A673 (cell line): ENCODE data around the gene ISLR. TPM values are rescaled to one million over a fixed set of nuclear protein-coding genes. Genes with fewer than 3 reads are reported as not detected.
A peak's percentile ranks its signal among the peaks of the same experiment; 100 is the strongest.

ENCODE experiments used
- BruUV-seq: library from RNA; stranded (reverse); fragments of 400-500 nt; replicated peaks from 2 replicates; lab custom pipeline; 2021; lab: Mats Ljungman, UMichigan
- CTCF ChIA-PET: fragments of 300-600 bp; sonication (Branson Sonifier 250); formaldehyde crosslinking; loops from one replicate; lab custom pipeline; 2022; ENCODE audit warnings: antibody characterized with exemption; lab: Charles Lee
- POLR2A ChIA-PET: fragments of 300-600 bp; sonication (Branson Sonifier 250); formaldehyde crosslinking; loops from one replicate; lab custom pipeline; 2022; ENCODE audit warnings: antibody characterized with exemption; ENCODE audit not compliant: low non-redundant PET; lab: Charles Lee
- DNase-seq: peaks from one replicate; pipeline ENCODE4 v3.0.0-alpha.2; 2015; ENCODE audit warnings: low spot score
- H3K27ac ChIP-seq: fragments of 200-600 bp; sonication (generic); 2 replicates; pipeline ENCODE4 v1.5.1; 2016; ENCODE audit warnings: mixed run types, low read depth, mild to moderate bottlenecking, mixed read lengths, antibody characterized with exemption, low read length; ENCODE audit not compliant: poor library complexity, severe bottlenecking
- H3K27me3 ChIP-seq: fragments of 200-600 bp; sonication (generic); replicated peaks from 2 replicates; pipeline ENCODE4 v1.6.1; 2017; ENCODE audit warnings: mixed run types, low read depth, mild to moderate bottlenecking, mixed read lengths, antibody characterized with exemption, low read length; ENCODE audit not compliant: insufficient read depth, poor library complexity
- H3K36me3 ChIP-seq: fragments of 200-600 bp; sonication (generic); 2 replicates; pipeline ENCODE4 v1.6.1; 2016; ENCODE audit warnings: mixed run types, mild to moderate bottlenecking, mixed read lengths, antibody characterized with exemption, low read length; ENCODE audit not compliant: insufficient read depth, poor library complexity, severe bottlenecking
- H3K4me1 ChIP-seq: fragments of 200-600 bp; sonication (generic); 2 replicates; pipeline ENCODE4 v1.6.1; 2017; ENCODE audit warnings: mixed run types, mild to moderate bottlenecking, mixed read lengths, antibody characterized with exemption, low read length; ENCODE audit not compliant: insufficient read depth, poor library complexity, severe bottlenecking
- H3K4me3 ChIP-seq: fragments of 200-600 bp; sonication (generic); 2 replicates; pipeline ENCODE4 v1.5.1; 2016; ENCODE audit warnings: low read depth, mixed run types, mild to moderate bottlenecking, mixed read lengths, low read length; ENCODE audit not compliant: poor library complexity, severe bottlenecking
- H3K9me3 ChIP-seq: fragments of 200-600 bp; sonication (generic); 2 replicates; pipeline ENCODE4 v1.6.1; 2016; ENCODE audit warnings: mixed run types, low read depth, mild to moderate bottlenecking, mixed read lengths, antibody characterized with exemption, low read length; ENCODE audit not compliant: poor library complexity, severe bottlenecking
- CTCF ChIP-seq: fragments of 300-800, 200-600 bp; sonication (generic); conservative IDR thresholded peaks from 2 replicates; pipeline ENCODE4 v1.5.1; 2017; ENCODE audit warnings: low read depth, mild to moderate bottlenecking, antibody characterized with exemption, low read length, moderate library complexity, mixed read lengths
- EZH2 ChIP-seq: fragments of 200-600 bp; sonication (generic); IDR thresholded peaks from 2 replicates; pipeline ENCODE4 v1.6.1; 2017; ENCODE audit warnings: borderline replicate concordance, low read depth, mild to moderate bottlenecking, mixed read lengths, antibody characterized with exemption, low read length; ENCODE audit not compliant: poor library complexity, severe bottlenecking
- intact Hi-C: fragments of 100-400 bp; cut with micrococcal nuclease; formaldehyde crosslinking; loops from one replicate; pipeline ENCODE4 v1.10.0; 2022; ENCODE audit not compliant: unreplicated experiment
- total RNA-seq: library from RNA; stranded (reverse); gene quantifications from 2 replicates; pipeline ENCODE4 v1.2.3, GENCODE V29; 2021

ISLR gene
- total RNA-seq, 1 experiment from 2014 or later, result 0.41 TPM

DNA sequence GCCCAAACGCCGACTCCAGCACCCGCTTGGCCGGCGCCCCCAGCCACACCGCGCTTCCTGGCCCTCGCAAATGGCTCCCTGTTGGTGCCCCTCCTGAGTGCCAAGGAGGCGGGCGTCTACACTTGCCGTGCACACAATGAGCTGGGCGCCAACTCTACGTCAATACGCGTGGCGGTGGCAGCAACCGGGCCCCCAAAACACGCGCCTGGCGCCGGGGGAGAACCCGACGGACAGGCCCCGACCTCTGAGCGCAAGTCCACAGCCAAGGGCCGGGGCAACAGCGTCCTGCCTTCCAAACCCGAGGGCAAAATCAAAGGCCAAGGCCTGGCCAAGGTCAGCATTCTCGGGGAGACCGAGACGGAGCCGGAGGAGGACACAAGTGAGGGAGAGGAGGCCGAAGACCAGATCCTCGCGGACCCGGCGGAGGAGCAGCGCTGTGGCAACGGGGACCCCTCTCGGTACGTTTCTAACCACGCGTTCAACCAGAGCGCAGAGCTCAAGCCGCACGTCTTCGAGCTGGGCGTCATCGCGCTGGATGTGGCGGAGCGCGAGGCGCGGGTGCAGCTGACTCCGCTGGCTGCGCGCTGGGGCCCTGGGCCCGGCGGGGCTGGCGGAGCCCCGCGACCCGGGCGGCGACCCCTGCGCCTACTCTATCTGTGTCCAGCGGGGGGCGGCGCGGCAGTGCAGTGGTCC lies 39.7 kb upstream of the ISLR start:
- TF ChIP-seq EZH2, result no peak
- TF ChIP-seq CTCF, result no peak
- intact Hi-C loops, result no loop called here
- Histone ChIP-seq H3K27me3 (peaks cover 45% of the 10 kb centered on the region), H3K27ac (no peak overlapping the region), H3K4me3 (no peak overlapping the region), H3K9me3 (no peaks in the 10 kb centered on the region), H3K36me3 (no peaks in the 10 kb centered on the region), H3K4me1 (peaks cover 36% of the 10 kb centered on the region)
- DNase-seq, result no peak
- POLR2A ChIA-PET, result no interaction called here
- CTCF ChIA-PET, result interaction anchor here (0.6 to 1.2 kb wide), 2 partner anchors 164 to 173 kb away, joined by 4 to 11 read pairs; no protein-coding TSS in a partner anchor
- BruUV-seq, result no TSS peak

DNA sequence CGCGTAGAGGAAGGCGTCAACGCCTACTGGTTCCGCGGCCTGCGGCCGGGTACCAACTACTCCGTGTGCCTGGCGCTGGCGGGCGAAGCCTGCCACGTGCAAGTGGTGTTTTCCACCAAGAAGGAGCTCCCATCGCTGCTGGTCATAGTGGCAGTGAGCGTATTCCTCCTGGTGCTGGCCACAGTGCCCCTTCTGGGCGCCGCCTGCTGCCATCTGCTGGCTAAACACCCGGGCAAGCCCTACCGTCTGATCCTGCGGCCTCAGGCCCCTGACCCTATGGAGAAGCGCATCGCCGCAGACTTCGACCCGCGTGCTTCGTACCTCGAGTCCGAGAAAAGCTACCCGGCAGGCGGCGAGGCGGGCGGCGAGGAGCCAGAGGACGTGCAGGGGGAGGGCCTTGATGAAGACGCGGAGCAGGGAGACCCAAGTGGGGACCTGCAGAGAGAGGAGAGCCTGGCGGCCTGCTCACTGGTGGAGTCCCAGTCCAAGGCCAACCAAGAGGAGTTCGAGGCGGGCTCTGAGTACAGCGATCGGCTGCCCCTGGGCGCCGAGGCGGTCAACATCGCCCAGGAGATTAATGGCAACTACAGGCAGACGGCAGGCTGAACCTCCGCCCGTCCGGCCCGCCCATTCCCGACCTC lies 39.0 kb upstream of the ISLR start:
- H3K36me3 ChIP-seq, result no peaks in the 10 kb centered on the region
- H3K4me1 ChIP-seq, result peaks cover 30% of the 10 kb centered on the region
- CTCF ChIA-PET, result interaction anchor here (1.2 kb wide), 1 partner anchor 173 kb away, joined by 4 read pairs; no protein-coding TSS in a partner anchor
- no peak for DNase-seq
- POLR2A ChIA-PET, result no interaction called here
- peaks cover 38% of the 10 kb centered on the region for H3K27me3 ChIP-seq
- BruUV-seq, result no TSS peak
- peak; percentile 41 for TF ChIP-seq CTCF
- no peak for TF ChIP-seq EZH2
- no peak overlapping the region for H3K4me3 ChIP-seq
- no peaks in the 10 kb centered on the region for H3K9me3 ChIP-seq
- H3K27ac ChIP-seq, result no peak overlapping the region
- intact Hi-C loops, result no loop called here

GRCh38 chr15:74135041-74135565 lies 38.4 kb upstream of the ISLR start:
- CTCF ChIA-PET, result interaction anchor here (0.7 kb wide), 1 partner anchor 156 kb away, joined by 3 read pairs; no protein-coding TSS in a partner anchor
- no TSS peak for BruUV-seq
- no peak for DNase-seq

More at GRCh38 chr15:74135041-74135565, 38.4 kb upstream of the ISLR start:
- Histone ChIP-seq H3K9me3 (no peaks in the 10 kb centered on the region), H3K4me3 (no peak overlapping the region), H3K27me3 (peaks cover 34% of the 10 kb centered on the region), H3K27ac (no peak overlapping the region), H3K4me1 (peaks cover 25% of the 10 kb centered on the region), H3K36me3 (no peaks in the 10 kb centered on the region)
- intact Hi-C loops, result no loop called here
- no peak for TF ChIP-seq EZH2
- no peak for TF ChIP-seq CTCF
- POLR2A ChIA-PET, result no interaction called here
